NT2/D1 (cell line): ENCODE results near the gene MAP2.

ENCODE experiments used
- SUZ12 ChIP-seq: IDR thresholded peaks from 2 replicates; pipeline ENCODE4 v1.6.1; 2011; ENCODE audit not compliant: insufficient read length, insufficient read depth; ENCODE audit errors: extremely low read depth
- YY1 ChIP-seq: IDR thresholded peaks from 2 replicates; pipeline ENCODE4 v1.6.1; 2011; ENCODE audit not compliant: insufficient read length, insufficient read depth
- ZNF274 ChIP-seq: IDR thresholded peaks from 2 replicates; pipeline ENCODE4 v1.6.1; 2011; ENCODE audit warnings: mild to moderate bottlenecking, low read depth, low read length

- TF ChIP-seq ZNF274 (no peak), YY1 (no peak), SUZ12 (no peak)
Observed at GRCh38 chr2:209471037-209471436, 47.2 kb downstream of the MAP2 start.
